ENCODE results near the gene LACC1. TPM values are rescaled to one million over a fixed set of nuclear protein-coding genes. Genes with fewer than 3 reads are reported as not detected.

LACC1 gene
- 1 to 10 TPM in 1 of 2 donors, under 1 TPM in 1; 0.87 to 3.7 TPM for total RNA-seq

GRCh38 chr13:43879755-43880181 lies at the start of gene LACC1:
Gene LACC1 (plus strand): TSS chr13:43879904. CDS start chr13:43880986, 1,082 bp downstream.
- Mint-ChIP-seq H3K36me3 (peaks cover 15% of the 10 kb centered on the region in 2 donors), H3K9me3 (no peaks in the 10 kb centered on the region), H3K27ac (peak within 1 kb of the TSS; percentile 91 to 94)
- ATAC-seq (peak; percentile 30 to 37), DNase-seq (ENCODE audit: low spot score in 2 of 2) (peak; percentile 46 to 57)

DNA sequence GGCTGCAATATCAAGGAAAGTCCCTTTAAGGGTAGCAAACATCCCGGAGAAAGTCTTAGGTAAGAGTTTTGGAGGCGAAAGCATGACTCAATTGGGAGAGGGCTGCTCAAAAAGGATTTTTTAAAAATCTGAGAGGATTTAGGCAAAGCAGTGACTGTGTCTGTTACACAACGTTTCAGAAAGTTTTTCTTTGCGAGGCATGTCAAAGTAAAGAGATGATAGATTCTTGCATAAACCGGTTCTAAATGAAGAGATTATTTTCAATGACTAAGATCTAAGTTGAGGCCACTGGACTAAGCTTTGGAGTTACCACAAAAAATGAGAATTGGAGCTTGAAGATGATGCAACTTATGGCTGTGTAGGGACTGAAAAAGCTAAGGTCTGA lies 49.2 kb upstream of the LACC1 start:
- no peaks in the 10 kb centered on the region for H3K9me3 Mint-ChIP-seq
- H3K27ac Mint-ChIP-seq: no peak overlapping the region
- ATAC-seq (no peak), DNase-seq (ENCODE audit: low spot score in 2 of 2) (no peak)
- H3K36me3 Mint-ChIP-seq: no peaks in the 10 kb centered on the region

- no peak for DNase-seq (ENCODE audit: low spot score in 2 of 2)
- H3K36me3 Mint-ChIP-seq: no peaks in the 10 kb centered on the region
- no peak for ATAC-seq
- H3K9me3 Mint-ChIP-seq: no peaks in the 10 kb centered on the region
- no peak overlapping the region for H3K27ac Mint-ChIP-seq
Measured at GRCh38 chr13:43831088-43831487, 48.6 kb upstream of the LACC1 start.

- H3K36me3 Mint-ChIP-seq: no peaks in the 10 kb centered on the region
Measured at GRCh38 chr13:43835701-43836100, 44.0 kb upstream of the LACC1 start.

GRCh38 chr13:43838909-43839308 lies 40.8 kb upstream of the LACC1 start:
- no peaks in the 10 kb centered on the region for H3K36me3 Mint-ChIP-seq
- ATAC-seq: no peak

More at GRCh38 chr13:43835701-43836100, 44.0 kb upstream of the LACC1 start:
- DNase-seq (ENCODE audit: low spot score in 2 of 2) (no peak), ATAC-seq (no peak)
- no peak overlapping the region for H3K27ac Mint-ChIP-seq
- no peaks in the 10 kb centered on the region for H3K9me3 Mint-ChIP-seq

DNA sequence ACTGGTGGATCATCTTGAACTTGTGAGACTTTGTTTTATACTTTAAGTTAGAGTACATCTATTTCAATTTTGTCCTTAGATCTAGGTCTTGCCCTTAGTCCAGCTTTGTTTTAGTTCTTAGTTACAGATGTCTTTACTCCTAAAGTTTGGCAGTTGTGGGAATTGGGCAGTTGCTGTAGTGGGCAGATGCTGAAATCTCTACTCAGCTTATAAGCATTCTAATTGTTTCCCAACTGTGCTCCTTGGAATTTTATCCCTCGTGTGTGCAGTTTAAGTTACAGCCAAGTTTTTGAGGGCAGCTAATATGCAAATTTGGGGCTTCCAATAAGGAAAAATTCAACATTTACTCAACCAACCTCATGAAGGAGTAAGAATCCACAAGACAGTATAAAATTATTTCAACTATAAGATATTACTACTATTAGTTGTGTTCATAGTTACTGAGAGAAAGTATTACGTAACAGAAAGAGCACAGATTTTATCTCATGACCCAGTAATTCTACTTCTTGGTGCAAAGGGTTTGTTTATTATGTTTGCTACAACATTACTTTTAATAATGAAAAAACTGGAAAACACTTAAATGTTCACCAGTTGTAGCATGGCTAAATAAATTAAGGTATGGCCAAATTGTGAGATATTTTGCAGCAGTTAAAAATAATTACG lies 33.1 kb upstream of the LACC1 start:
- ATAC-seq (no peak), DNase-seq (ENCODE audit: low spot score in 2 of 2) (no peak)
- Mint-ChIP-seq H3K27ac (no peak overlapping the region), H3K9me3 (peaks cover 16% of the 10 kb centered on the region in 2 donors), H3K36me3 (peaks cover 17 to 26% of the 10 kb centered on the region in 2 donors)

More at GRCh38 chr13:43838909-43839308, 40.8 kb upstream of the LACC1 start:
- no peaks in the 10 kb centered on the region for H3K9me3 Mint-ChIP-seq
- no peak for DNase-seq (ENCODE audit: low spot score in 2 of 2)
- H3K27ac Mint-ChIP-seq: no peak overlapping the region

DNA sequence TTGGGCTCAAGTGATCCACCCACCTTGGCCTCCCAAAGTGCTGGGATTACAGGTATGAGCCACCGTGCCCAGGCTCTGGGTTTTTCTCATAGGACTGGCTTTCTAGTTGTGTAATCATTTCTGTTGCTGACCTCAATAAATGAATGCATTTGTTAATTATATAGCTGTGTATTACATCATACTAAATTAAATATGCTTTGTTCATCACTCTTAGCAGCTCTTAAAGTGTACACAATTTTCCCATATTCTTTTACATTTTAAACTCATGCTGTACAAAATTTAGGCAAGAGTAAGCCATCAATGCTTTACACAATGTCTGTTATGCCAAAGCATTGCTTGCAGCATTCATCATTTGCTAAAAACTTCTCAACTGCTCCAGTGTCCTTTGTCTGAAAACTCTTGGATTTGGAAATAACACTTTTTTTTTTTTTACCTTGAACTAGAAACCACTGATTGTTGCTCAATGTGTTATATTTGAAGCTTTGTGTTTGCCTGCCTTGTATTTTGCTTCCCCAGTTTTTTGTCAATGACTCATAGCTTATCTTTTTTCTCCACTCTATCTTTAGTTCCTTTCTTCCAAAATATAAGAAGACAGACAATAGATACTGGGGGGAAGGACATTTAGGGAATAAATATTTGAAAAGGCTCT lies 31.6 kb upstream of the LACC1 start:
- Mint-ChIP-seq H3K9me3 (peaks cover 28 to 29% of the 10 kb centered on the region in 2 donors), H3K36me3 (peaks cover 31 to 41% of the 10 kb centered on the region in 2 donors), H3K27ac (no peak overlapping the region)
- DNase-seq (ENCODE audit: low spot score in 2 of 2) (no peak), ATAC-seq (no peak)

DNA sequence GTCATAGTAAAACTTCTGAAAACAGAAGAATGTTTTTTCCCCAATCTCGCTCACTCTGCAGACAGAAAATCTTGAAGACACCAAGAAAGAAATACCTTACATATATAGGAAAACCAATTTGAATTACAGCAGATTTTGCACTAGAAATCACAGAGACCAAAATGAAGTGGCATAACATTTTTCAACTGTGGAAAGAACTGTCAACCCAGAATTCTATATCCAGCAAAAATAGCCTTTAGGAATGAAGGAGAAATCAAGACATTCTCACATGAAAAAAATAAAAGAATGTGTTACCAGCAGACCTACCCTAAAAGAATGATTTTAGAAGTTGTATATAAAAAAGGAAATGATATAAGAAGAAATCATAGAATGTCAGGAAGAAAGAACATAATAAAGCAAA lies 28.8 kb upstream of the LACC1 start:
- ATAC-seq: no peak
- Mint-ChIP-seq H3K27ac (no peak overlapping the region), H3K9me3 (peaks cover 51 to 52% of the 10 kb centered on the region in 2 donors), H3K36me3 (peaks cover 40 to 65% of the 10 kb centered on the region in 2 donors)
- DNase-seq (ENCODE audit: low spot score in 2 of 2): no peak

DNA sequence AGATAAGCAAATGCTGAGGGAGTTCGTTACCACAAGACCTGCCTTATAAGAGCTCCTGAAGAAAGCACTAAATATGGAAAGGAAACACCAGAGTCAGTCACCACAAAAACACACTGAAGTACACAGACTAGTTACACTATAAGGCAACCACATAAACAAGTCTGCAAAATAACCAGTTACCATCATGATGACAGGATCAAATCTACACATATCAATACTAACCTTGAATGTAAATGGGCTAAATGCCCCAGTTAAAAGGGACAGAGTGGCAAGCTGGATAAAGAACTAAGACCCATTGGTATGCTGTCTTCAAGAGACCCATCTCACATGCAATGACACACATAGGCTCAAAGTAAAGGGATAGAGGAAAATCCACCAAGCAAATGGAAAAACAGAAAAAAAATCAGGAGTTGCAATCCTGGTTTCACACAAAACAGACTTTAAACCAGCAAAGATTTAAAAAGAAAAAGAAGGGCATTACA lies 26.7 kb upstream of the LACC1 start:
- ATAC-seq (no peak), DNase-seq (ENCODE audit: low spot score in 2 of 2) (no peak)
- Mint-ChIP-seq H3K27ac (no peak overlapping the region), H3K36me3 (peaks cover 40 to 65% of the 10 kb centered on the region in 2 donors), H3K9me3 (peaks cover 51 to 52% of the 10 kb centered on the region in 2 donors)

GRCh38 chr13:43861863-43862262 lies 17.8 kb upstream of the LACC1 start:
- DNase-seq (ENCODE audit: low spot score in 2 of 2) (no peak), ATAC-seq (no peak)
- no peaks in the 10 kb centered on the region for H3K9me3 Mint-ChIP-seq
- H3K27ac Mint-ChIP-seq: no peak overlapping the region
- H3K36me3 Mint-ChIP-seq: no peaks in the 10 kb centered on the region

DNA sequence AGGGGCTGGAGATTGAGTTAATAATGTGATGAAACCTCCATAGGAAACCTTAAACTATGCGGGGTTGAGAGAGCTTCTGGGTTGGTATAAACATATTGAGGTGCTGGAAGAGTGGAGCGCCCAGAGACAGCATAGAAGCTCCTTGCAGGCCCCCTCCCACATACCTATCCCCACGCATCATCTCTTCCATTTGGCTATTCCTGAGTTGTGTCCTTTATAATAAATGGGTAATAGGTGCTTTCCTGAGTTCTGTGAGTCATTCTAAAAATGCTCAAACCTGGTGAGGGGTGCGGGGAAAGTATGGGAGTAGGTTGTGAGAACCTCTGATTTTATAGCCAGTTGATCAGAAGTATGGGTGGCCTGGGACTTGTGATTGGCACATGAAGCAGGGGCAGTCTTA lies 14.8 kb upstream of the LACC1 start:
- ATAC-seq (no peak), DNase-seq (ENCODE audit: low spot score in 2 of 2) (no peak)
- Mint-ChIP-seq H3K9me3 (no peaks in the 10 kb centered on the region), H3K27ac (no peak overlapping the region), H3K36me3 (no peaks in the 10 kb centered on the region)

DNA sequence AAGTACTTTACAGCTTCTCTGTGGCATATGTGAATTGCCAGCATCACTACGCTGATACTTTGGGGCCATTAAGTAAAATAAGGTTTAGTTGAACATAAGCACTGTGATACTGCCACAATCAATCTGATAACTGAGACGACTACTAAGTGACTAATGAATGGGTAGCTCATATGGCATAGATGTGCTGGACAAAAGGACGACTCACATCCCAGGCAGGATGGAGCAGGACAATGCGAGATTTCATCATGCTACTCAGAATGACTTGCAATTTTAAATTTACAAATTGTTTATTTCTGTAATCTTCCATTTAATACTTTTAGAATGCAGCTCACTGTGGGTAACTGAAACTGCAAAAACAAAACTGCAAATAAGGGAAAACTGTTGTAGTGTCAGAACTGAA lies 13.8 kb upstream of the LACC1 start:
- Mint-ChIP-seq H3K9me3 (no peaks in the 10 kb centered on the region), H3K36me3 (no peaks in the 10 kb centered on the region), H3K27ac (no peak overlapping the region)
- no peak for DNase-seq (ENCODE audit: low spot score in 2 of 2)
- no peak for ATAC-seq

DNA sequence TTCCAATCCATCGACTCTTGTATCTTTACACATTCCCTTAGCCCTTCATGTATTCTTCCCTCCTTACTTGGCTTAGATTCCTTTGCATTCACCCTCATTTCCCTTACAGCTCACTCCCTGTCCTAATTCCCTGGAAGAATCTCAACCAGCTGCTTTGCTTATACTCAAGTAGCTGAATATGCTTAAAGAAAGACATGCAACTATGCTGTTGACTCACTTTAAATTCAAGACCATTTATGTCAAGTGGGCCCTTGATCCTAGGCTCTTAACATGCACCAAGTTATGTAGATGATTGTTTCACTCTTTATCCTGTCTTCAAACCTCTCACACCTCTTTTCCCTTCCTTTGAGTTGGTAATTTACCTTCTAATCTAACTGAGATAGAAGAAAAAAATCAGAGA lies 7.5 kb upstream of the LACC1 start:
- ATAC-seq (no peak), DNase-seq (ENCODE audit: low spot score in 2 of 2) (no peak)
- H3K9me3 Mint-ChIP-seq: no peaks in the 10 kb centered on the region
- H3K27ac Mint-ChIP-seq: no peak overlapping the region
- H3K36me3 Mint-ChIP-seq: no peaks in the 10 kb centered on the region

- ATAC-seq: no peak
- Mint-ChIP-seq H3K27ac (no peak overlapping the region), H3K9me3 (no peaks in the 10 kb centered on the region), H3K36me3 (peaks cover 0 to under 1% of the 10 kb centered on the region in 2 donors)
- no peak for DNase-seq (ENCODE audit: low spot score in 2 of 2)
Measured at GRCh38 chr13:43874504-43875092, 5.1 kb upstream of the LACC1 start.

DNA sequence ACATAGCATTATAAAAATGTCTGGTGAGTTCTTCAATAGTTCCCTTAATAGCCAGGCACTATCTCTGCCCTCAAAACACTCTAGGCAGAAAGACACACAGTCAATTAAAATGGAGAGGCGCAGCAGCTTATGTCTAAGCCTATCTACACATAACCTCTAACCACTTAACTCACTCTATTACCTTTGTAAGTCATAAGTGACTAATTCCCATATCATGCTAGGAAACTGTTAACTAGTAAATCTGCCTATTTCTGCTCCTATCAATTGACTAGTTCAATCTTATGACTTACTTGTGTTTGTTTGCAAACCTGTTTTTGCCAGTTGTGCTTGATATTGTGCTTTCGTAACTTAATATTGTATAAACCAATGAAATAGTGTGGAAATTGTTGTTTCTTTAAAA lies 3.3 kb upstream of the LACC1 start:
- DNase-seq (ENCODE audit: low spot score in 2 of 2) (no peak), ATAC-seq (no peak)
- H3K36me3 Mint-ChIP-seq: peaks cover 10 to 12% of the 10 kb centered on the region in 2 donors
- H3K27ac Mint-ChIP-seq: no peak overlapping the region
- H3K9me3 Mint-ChIP-seq: no peaks in the 10 kb centered on the region

DNA sequence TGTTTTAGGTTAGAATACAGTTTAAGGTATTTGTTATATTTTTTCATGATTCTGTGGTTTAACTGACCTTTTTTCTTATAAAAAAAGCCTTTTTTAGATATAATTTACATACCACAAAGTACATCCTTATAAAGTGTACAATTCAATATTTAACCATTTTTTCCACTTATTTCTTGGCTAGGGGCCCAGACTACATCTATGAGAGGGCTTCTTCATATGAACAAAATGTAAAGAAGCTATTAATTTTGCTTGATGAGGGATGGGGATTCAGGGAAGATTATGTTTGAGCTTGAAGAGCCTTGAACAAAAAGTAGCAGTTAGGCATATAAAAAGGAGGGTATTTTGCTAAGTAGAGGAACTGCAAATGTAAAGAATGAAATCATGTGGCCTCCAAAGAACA lies 2.4 kb upstream of the LACC1 start:
- Mint-ChIP-seq H3K27ac (no peak overlapping the region), H3K36me3 (peaks cover 15% of the 10 kb centered on the region in 2 donors), H3K9me3 (no peaks in the 10 kb centered on the region)
- DNase-seq (ENCODE audit: low spot score in 2 of 2): no peak
- no peak for ATAC-seq

DNA sequence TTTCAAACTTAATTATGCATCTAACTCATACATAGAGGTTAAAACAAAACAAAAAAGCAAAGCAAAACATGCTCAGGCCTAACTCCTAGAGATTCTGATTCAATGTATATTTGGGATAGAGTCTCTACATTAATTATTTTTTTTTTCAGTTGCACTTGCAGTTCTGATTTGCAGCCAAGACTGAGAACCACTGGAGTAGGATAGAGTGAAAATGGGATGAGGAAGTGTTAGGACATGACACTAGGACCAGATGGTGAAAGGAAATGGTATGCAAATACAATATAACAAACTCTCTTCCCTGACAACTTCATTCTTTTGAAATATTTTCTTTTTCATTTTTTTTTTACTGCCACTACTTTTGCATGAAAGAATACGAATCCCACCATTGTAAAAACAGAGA lies 1.9 kb upstream of the LACC1 start:
- no peaks in the 10 kb centered on the region for H3K9me3 Mint-ChIP-seq
- ATAC-seq: no peak

More for the DNA sequence above, 1.9 kb upstream of the LACC1 start:
- Mint-ChIP-seq H3K27ac (no peak overlapping the region), H3K36me3 (peaks cover 15% of the 10 kb centered on the region in 2 donors)
- no peak for DNase-seq (ENCODE audit: low spot score in 2 of 2)
